Mesendoderm (in vitro differentiated cells): ENCODE results near the gene ZFPM1.

ENCODE experiments used
- DNase-seq: peaks from one replicate; pipeline ENCODE4 v3.0.0; 2013
- H2AK5ac ChIP-seq: 2 replicates; pipeline ENCODE4 v1.6.1; 2013; ENCODE audit warnings: low read length, inconsistent platforms
- H2BK120ac ChIP-seq: 2 replicates; pipeline ENCODE4 v1.6.1; 2013; ENCODE audit warnings: low read depth, mild to moderate bottlenecking, low read length, moderate library complexity, mixed read lengths
- H2BK15ac ChIP-seq: replicated peaks from 2 replicates; pipeline ENCODE4 v1.6.1; 2013; ENCODE audit warnings: low read depth, mild to moderate bottlenecking, moderate library complexity
- H2BK5ac ChIP-seq: 2 replicates; pipeline ENCODE4 v1.6.1; 2013; ENCODE audit warnings: low read length, inconsistent platforms
- H3K18ac ChIP-seq: 2 replicates; pipeline ENCODE4 v1.6.1; 2013; ENCODE audit warnings: mild to moderate bottlenecking, low read length, mixed read lengths
- H3K23ac ChIP-seq: one replicate; pipeline ENCODE4 v1.6.1; 2013; ENCODE audit warnings: low read length
- H3K27ac ChIP-seq: 2 replicates; pipeline ENCODE4 v1.5.1; 2013; ENCODE audit warnings: low read depth, mild to moderate bottlenecking, inconsistent platforms, low read length, moderate library complexity
- H3K27me3 ChIP-seq: 2 replicates; pipeline ENCODE4 v1.6.1; 2013; ENCODE audit warnings: low read length, control low read depth, mild to moderate bottlenecking, inconsistent platforms; ENCODE audit not compliant: insufficient read depth, poor library complexity
- H3K36me3 ChIP-seq: 2 replicates; pipeline ENCODE4 v1.6.1; 2013; ENCODE audit warnings: low read length, inconsistent platforms; ENCODE audit not compliant: control insufficient read depth, insufficient read depth
- H3K4ac ChIP-seq: one replicate; pipeline ENCODE4 v1.6.1; 2013; ENCODE audit warnings: low read depth, mild to moderate bottlenecking, low read length, moderate library complexity
- H3K4me1 ChIP-seq: 2 replicates; pipeline ENCODE4 v1.6.1; 2013; ENCODE audit warnings: low read depth, low read length, inconsistent platforms; ENCODE audit not compliant: control insufficient read depth
- H3K4me2 ChIP-seq: 2 replicates; pipeline ENCODE4 v1.6.1; 2013; ENCODE audit warnings: low read length
- H3K4me3 ChIP-seq: 2 replicates; pipeline ENCODE4 v1.5.1; 2013; ENCODE audit warnings: mild to moderate bottlenecking, low read length
- H3K56ac ChIP-seq: one replicate; pipeline ENCODE4 v1.6.1; 2013; ENCODE audit warnings: low read length
- H3K79me1 ChIP-seq: 2 replicates; pipeline ENCODE4 v1.6.1; 2013; ENCODE audit warnings: low read length, inconsistent platforms
- H3K79me2 ChIP-seq: 2 replicates; pipeline ENCODE4 v1.6.1; 2013; ENCODE audit warnings: mild to moderate bottlenecking, low read length; ENCODE audit not compliant: control insufficient read depth, insufficient read depth
- H3K9ac ChIP-seq: 2 replicates; pipeline ENCODE4 v1.6.1; 2013; ENCODE audit warnings: low read length, inconsistent platforms
- H4K5ac ChIP-seq: one replicate; pipeline ENCODE4 v1.6.1; 2013; ENCODE audit warnings: low read length
- H4K8ac ChIP-seq: one replicate; pipeline ENCODE4 v1.6.1; 2013; ENCODE audit warnings: low read depth, mild to moderate bottlenecking, control low read depth, low read length, moderate library complexity
- WGBS: extraction: QIAGEN DNeasy Blood & Tissue Kit; methylation state at CpG from one replicate; pipeline ENCODE4 v1.1.7; 2013; ENCODE audit warnings: low lambda C conversion rate, missing lambda C conversion rate; ENCODE audit not compliant: insufficient coverage; ENCODE audit errors: extremely low coverage; 5-methylcytosine and 5-hydroxymethylcytosine counted together

Gene ZFPM1

DNA sequence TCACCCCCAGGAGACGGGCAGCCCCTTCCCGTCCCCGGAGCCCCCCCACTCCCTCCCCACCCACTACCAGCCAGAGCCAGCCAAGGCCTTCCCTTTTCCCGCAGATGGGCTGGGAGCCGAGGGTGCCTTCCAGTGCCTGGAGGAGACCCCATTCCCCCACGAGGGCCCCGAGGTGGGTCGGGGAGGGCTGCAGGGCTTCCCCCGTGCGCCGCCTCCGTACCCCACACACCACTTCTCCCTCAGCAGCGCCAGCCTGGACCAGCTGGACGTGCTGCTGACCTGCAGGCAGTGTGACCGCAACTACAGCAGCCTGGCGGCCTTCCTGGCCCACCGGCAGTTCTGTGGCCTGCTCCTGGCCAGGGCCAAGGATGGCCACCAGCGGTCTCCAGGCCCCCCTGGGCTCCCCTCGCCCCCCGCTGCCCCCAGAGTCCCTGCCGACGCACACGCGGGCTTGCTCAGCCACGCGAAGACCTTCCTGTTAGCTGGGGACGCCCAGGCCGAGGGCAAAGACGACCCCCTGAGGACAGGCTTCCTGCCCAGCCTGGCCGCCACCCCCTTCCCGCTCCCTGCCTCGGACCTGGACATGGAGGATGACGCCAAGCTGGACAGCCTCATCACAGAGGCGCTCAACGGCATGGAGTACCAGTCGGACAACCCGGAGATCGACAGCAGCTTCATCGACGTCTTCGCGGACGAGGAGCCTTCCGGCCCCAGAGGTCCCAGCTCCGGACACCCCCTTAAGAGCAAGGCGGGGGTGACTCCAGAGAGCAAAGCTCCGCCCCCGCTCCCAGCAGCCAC, 23.5 kb upstream of the ZFPM1 start:
- H3K27ac ChIP-seq, result no peak overlapping the region
- WGBS, result no CpG with 5 or more reads among the region's 48 CpGs
- H3K4me2 ChIP-seq, result no peak overlapping the region

GRCh38 chr16:88430185-88430523, 22.9 kb upstream of the ZFPM1 start:
- Histone ChIP-seq H3K4me2 (peak overlapping the region; percentile 27), H2BK120ac (no peak overlapping the region), H3K4ac (no peak overlapping the region), H2AK5ac (no peak overlapping the region), H2BK5ac (no peak overlapping the region), H3K23ac (no peak overlapping the region), H3K9ac (peak overlapping the region; percentile 53), H3K18ac (peak overlapping the region; percentile 15), H2BK15ac (no peak overlapping the region), H3K79me1 (no peaks in the 10 kb centered on the region), H3K36me3 (no peaks in the 10 kb centered on the region), H3K27ac (no peak overlapping the region), H3K4me1 (no peaks in the 10 kb centered on the region), H4K5ac (no peak overlapping the region), H3K79me2 (no peaks in the 10 kb centered on the region), H3K4me3 (no peak overlapping the region), H3K27me3 (no peaks in the 10 kb centered on the region), H3K56ac (peak overlapping the region; percentile 70), H4K8ac (no peak overlapping the region)
- no peak for DNase-seq
- WGBS, result no CpG with 5 or more reads among the region's 36 CpGs

More for the DNA sequence above, 23.5 kb upstream of the ZFPM1 start:
- H2AK5ac ChIP-seq, result no peak overlapping the region
- no peak overlapping the region for H2BK120ac ChIP-seq
- no peak overlapping the region for H4K5ac ChIP-seq
- no peak overlapping the region for H2BK15ac ChIP-seq
- no peaks in the 10 kb centered on the region for H3K79me2 ChIP-seq
- DNase-seq, result no peak
- peak overlapping the region; percentile 53 for H3K9ac ChIP-seq
- H3K36me3 ChIP-seq, result no peaks in the 10 kb centered on the region
- no peaks in the 10 kb centered on the region for H3K79me1 ChIP-seq
- H3K56ac ChIP-seq, result peak overlapping the region; percentile 70
- H3K4me3 ChIP-seq, result no peak overlapping the region
- no peak overlapping the region for H3K23ac ChIP-seq
- H2BK5ac ChIP-seq, result no peak overlapping the region
- no peaks in the 10 kb centered on the region for H3K27me3 ChIP-seq
- H4K8ac ChIP-seq, result no peak overlapping the region
- no peak overlapping the region for H3K18ac ChIP-seq
- no peaks in the 10 kb centered on the region for H3K4me1 ChIP-seq
- H3K4ac ChIP-seq, result no peak overlapping the region

- Histone ChIP-seq H3K27ac (no peak overlapping the region), H3K18ac (peak overlapping the region; percentile 15), H2BK120ac (no peak overlapping the region), H3K23ac (no peak overlapping the region), H2AK5ac (no peak overlapping the region), H2BK15ac (no peak overlapping the region), H3K56ac (peak overlapping the region; percentile 73), H3K4me1 (no peaks in the 10 kb centered on the region), H4K8ac (no peak overlapping the region), H3K4ac (no peak overlapping the region), H3K79me1 (no peaks in the 10 kb centered on the region), H2BK5ac (no peak overlapping the region), H3K4me2 (peak overlapping the region; percentile 27), H3K79me2 (no peaks in the 10 kb centered on the region), H3K36me3 (no peaks in the 10 kb centered on the region), H3K4me3 (no peak overlapping the region), H3K9ac (peak overlapping the region; percentile 53), H3K27me3 (no peaks in the 10 kb centered on the region), H4K5ac (no peak overlapping the region)
- DNase-seq, result no peak
- no CpG with 5 or more reads among the region's 80 CpGs for WGBS
Measured at GRCh38 chr16:88430524-88431446, 22.3 kb upstream of the ZFPM1 start.

DNA sequence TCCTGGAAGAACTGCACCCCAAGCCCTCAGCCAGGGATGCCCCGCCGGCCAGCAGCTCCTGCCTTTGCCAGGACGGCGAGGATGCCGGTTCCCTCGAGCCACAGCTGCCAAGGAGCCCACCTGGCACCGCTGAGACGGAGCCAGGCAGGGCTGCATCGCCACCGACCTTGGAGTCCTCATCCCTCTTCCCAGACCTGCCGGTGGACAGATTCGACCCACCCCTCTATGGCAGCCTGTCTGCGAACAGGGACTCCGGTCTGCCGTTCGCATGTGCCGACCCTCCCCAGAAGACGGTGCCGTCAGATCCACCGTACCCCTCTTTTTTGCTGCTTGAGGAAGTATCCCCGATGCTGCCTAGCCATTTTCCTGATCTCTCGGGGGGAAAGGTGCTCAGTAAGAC, 21.4 kb upstream of the ZFPM1 start:
- H3K18ac ChIP-seq, result no peak overlapping the region
- WGBS, result no CpG with 5 or more reads among the region's 22 CpGs

GRCh38 chr16:88432174-88432573, 20.9 kb upstream of the ZFPM1 start:
- no peak overlapping the region for H3K27ac ChIP-seq
- no peaks in the 10 kb centered on the region for H3K79me1 ChIP-seq
- no peak for DNase-seq
- H3K36me3 ChIP-seq, result no peaks in the 10 kb centered on the region
- H3K9ac ChIP-seq, result no peak overlapping the region
- no peak overlapping the region for H2BK15ac ChIP-seq
- no peak overlapping the region for H3K56ac ChIP-seq
- no peak overlapping the region for H2BK120ac ChIP-seq
- no peak overlapping the region for H3K4ac ChIP-seq
- no peak overlapping the region for H4K5ac ChIP-seq
- H3K18ac ChIP-seq, result no peak overlapping the region
- no peak overlapping the region for H4K8ac ChIP-seq
- no peak overlapping the region for H2AK5ac ChIP-seq
- no peak overlapping the region for H3K4me3 ChIP-seq
- no peak overlapping the region for H3K23ac ChIP-seq
- H3K4me1 ChIP-seq, result no peaks in the 10 kb centered on the region
- no peaks in the 10 kb centered on the region for H3K27me3 ChIP-seq
- H2BK5ac ChIP-seq, result no peak overlapping the region
- no peaks in the 10 kb centered on the region for H3K79me2 ChIP-seq
- no peak overlapping the region for H3K4me2 ChIP-seq
- no CpG with 5 or more reads among the region's 22 CpGs for WGBS

More for the DNA sequence above, 21.4 kb upstream of the ZFPM1 start:
- no peak overlapping the region for H2BK15ac ChIP-seq
- H4K5ac ChIP-seq, result no peak overlapping the region
- no peak overlapping the region for H3K56ac ChIP-seq
- no peak overlapping the region for H3K9ac ChIP-seq
- no peak overlapping the region for H3K23ac ChIP-seq
- H2BK5ac ChIP-seq, result no peak overlapping the region
- no peaks in the 10 kb centered on the region for H3K27me3 ChIP-seq
- no peak for DNase-seq
- no peak overlapping the region for H3K27ac ChIP-seq
- H3K4ac ChIP-seq, result no peak overlapping the region
- H3K79me2 ChIP-seq, result no peaks in the 10 kb centered on the region
- H3K4me3 ChIP-seq, result no peak overlapping the region
- H2BK120ac ChIP-seq, result no peak overlapping the region
- H3K79me1 ChIP-seq, result no peaks in the 10 kb centered on the region
- H3K4me2 ChIP-seq, result no peak overlapping the region
- no peak overlapping the region for H2AK5ac ChIP-seq
- H3K36me3 ChIP-seq, result no peaks in the 10 kb centered on the region
- H4K8ac ChIP-seq, result no peak overlapping the region
- H3K4me1 ChIP-seq, result no peaks in the 10 kb centered on the region
